ENCODE measurements around the gene ELAVL1. TPM values are rescaled to one million over a fixed set of nuclear protein-coding genes. Genes with fewer than 3 reads are reported as not detected.

ELAVL1 gene
- total and polyA plus RNA-seq, 2 of the 13 experiments (the other 11 are each of a cell fraction or from before 2014, with no cell fraction given): 27.9 to 38.4 TPM

DNA sequence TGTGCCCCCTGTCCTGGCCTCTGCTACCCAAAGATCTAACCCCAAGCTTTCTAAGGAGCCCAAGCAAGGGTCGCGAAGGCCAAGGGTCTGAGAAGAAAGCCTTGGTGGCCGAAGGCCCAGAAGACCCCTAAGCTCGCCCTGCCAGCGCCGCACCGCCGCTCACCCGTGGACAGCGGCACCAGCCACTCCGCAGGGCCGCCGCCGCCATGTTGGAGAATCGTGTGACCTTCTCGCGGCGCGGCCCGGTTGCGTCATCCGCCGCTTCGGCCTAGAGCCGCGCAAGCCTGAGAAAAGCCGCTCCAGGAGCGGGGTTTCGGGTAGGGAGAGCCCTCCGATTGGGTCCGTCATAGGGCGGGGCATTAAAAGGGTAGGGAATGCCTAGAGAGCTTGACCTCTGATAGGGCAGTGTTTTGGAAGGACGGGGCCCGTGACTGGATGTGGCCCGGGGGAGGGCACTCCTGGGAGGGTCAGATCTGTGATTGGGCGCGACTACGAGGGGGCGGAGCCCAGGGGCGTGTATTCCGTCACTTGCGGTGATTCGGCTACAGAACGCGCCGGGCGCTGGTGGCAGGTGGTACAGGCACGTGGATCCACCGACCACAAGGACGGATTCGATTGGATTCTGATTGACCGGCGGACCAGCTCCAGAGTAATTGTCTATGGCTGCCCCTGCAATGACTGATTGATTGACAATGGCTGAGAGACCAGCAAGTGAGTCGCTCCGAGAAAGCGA is 61.8 kb downstream of the ELAVL1 start, which contains the start of gene TIMM44 (continued):
- no peak for TF ChIP-seq MTA3 (CRISPR knock-in tag; IDR thresholded peaks at IDR 0.05)
- peak; percentile 95 for TF ChIP-seq PHF21A (CRISPR knock-in tag; IDR thresholded peaks at IDR 0.05)
- peak; percentile 97; the same call in 2 of the 3 replicates for TF ChIP-seq MXI1 (IDR thresholded peaks at IDR 0.05; ENCODE audit: borderline replicate concordance, low read depth, low read length)
- TF ChIP-seq NFATC3 (CRISPR knock-in tag; IDR thresholded peaks at IDR 0.05): peak; percentile 29
- TF ChIP-seq ZNF235 (CRISPR knock-in tag; IDR thresholded peaks at IDR 0.05; ENCODE audit: borderline replicate concordance): peak; percentile 80; the same call in 1 of the 2 replicates
- peak; percentile 93 for TF ChIP-seq HIVEP1 (CRISPR knock-in tag; IDR thresholded peaks at IDR 0.05)
- TF ChIP-seq, protein P1, sequence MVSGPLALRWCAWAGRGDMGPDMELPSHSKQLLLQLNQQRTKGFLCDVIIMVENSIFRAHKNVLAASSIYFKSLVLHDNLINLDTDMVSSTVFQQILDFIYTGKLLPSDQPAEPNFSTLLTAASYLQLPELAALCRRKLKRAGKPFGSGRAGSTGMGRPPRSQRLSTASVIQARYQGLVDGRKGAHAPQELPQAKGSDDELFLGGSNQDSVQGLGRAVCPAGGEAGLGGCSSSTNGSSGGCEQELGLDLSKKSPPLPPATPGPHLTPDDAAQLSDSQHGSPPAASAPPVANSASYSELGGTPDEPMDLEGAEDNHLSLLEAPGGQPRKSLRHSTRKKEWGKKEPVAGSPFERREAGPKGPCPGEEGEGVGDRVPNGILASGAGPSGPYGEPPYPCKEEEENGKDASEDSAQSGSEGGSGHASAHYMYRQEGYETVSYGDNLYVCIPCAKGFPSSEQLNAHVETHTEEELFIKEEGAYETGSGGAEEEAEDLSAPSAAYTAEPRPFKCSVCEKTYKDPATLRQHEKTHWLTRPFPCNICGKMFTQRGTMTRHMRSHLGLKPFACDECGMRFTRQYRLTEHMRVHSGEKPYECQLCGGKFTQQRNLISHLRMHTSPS (CRISPR knock-in tag; IDR thresholded peaks at IDR 0.05; ENCODE audit: low read depth): no peak
- TF ChIP-seq, protein P2, sequence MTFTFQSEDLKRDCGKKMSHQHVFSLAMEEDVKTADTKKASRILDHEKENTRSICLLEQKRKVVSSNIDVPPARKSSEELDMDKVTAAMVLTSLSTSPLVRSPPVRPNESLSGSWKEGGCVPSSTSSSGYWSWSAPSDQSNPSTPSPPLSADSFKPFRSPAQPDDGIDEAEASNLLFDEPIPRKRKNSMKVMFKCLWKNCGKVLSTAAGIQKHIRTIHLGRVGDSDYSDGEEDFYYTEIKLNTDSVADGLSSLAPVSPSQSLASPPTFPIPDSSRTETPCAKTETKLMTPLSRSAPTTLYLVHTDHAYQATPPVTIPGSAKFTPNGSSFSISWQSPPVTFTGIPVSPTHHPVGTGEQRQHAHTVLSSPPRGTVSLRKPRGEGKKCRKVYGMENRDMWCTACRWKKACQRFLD (CRISPR knock-in tag; IDR thresholded peaks at IDR 0.05; ENCODE audit: borderline replicate concordance): peak; percentile 24; the same call in 1 of the 2 replicates
- TF ChIP-seq FOSL2 (CRISPR knock-in tag; IDR thresholded peaks at IDR 0.05): peak; percentile 72
- TF ChIP-seq ATAD3A (CRISPR knock-in tag; IDR thresholded peaks at IDR 0.05): no peak
- peak; percentile 53; the same call in 1 of the 2 replicates for TF ChIP-seq FOXK1 (CRISPR knock-in tag; IDR thresholded peaks at IDR 0.05; ENCODE audit: borderline replicate concordance, low read depth)
- TF ChIP-seq MIER3 (CRISPR knock-in tag; IDR thresholded peaks at IDR 0.05; ENCODE audit: borderline replicate concordance): no peak; the same call in 1 of the 2 replicates
- no peak for TF ChIP-seq ZNF260 (CRISPR knock-in tag; IDR thresholded peaks at IDR 0.05; ENCODE audit: borderline replicate concordance, low read depth)
- peak; percentile 98 for TF ChIP-seq TAF1 (CRISPR knock-in tag; IDR thresholded peaks at IDR 0.05)
- TF ChIP-seq ZSCAN12 (CRISPR knock-in tag; IDR thresholded peaks at IDR 0.05): peak; percentile 31; the same call in 1 of the 2 replicates
- no peak for TF ChIP-seq PCBP1 (IDR thresholded peaks at IDR 0.05; ENCODE audit: borderline replicate concordance, low read depth, low read length)
- no peak for TF ChIP-seq CHCHD3 (CRISPR knock-in tag; IDR thresholded peaks at IDR 0.05)
- TF ChIP-seq, protein P3, sequence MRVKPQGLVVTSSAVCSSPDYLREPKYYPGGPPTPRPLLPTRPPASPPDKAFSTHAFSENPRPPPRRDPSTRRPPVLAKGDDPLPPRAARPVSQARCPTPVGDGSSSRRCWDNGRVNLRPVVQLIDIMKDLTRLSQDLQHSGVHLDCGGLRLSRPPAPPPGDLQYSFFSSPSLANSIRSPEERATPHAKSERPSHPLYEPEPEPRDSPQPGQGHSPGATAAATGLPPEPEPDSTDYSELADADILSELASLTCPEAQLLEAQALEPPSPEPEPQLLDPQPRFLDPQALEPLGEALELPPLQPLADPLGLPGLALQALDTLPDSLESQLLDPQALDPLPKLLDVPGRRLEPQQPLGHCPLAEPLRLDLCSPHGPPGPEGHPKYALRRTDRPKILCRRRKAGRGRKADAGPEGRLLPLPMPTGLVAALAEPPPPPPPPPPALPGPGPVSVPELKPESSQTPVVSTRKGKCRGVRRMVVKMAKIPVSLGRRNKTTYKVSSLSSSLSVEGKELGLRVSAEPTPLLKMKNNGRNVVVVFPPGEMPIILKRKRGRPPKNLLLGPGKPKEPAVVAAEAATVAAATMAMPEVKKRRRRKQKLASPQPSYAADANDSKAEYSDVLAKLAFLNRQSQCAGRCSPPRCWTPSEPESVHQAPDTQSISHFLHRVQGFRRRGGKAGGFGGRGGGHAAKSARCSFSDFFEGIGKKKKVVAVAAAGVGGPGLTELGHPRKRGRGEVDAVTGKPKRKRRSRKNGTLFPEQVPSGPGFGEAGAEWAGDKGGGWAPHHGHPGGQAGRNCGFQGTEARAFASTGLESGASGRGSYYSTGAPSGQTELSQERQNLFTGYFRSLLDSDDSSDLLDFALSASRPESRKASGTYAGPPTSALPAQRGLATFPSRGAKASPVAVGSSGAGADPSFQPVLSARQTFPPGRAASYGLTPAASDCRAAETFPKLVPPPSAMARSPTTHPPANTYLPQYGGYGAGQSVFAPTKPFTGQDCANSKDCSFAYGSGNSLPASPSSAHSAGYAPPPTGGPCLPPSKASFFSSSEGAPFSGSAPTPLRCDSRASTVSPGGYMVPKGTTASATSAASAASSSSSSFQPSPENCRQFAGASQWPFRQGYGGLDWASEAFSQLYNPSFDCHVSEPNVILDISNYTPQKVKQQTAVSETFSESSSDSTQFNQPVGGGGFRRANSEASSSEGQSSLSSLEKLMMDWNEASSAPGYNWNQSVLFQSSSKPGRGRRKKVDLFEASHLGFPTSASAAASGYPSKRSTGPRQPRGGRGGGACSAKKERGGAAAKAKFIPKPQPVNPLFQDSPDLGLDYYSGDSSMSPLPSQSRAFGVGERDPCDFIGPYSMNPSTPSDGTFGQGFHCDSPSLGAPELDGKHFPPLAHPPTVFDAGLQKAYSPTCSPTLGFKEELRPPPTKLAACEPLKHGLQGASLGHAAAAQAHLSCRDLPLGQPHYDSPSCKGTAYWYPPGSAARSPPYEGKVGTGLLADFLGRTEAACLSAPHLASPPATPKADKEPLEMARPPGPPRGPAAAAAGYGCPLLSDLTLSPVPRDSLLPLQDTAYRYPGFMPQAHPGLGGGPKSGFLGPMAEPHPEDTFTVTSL (CRISPR knock-in tag; IDR thresholded peaks at IDR 0.05; ENCODE audit: borderline replicate concordance): 0 out of 2 replicates have a peak, but pooled peaks have one; percentile 10
- no peak for TF ChIP-seq MATR3 (CRISPR knock-in tag; IDR thresholded peaks at IDR 0.05)
- peak; percentile 84; the same call in 1 of the 2 replicates for TF ChIP-seq HES4 (CRISPR knock-in tag; IDR thresholded peaks at IDR 0.05; ENCODE audit: borderline replicate concordance)
- 0 out of 2 replicates have a peak, but pooled peaks have one; percentile 63 for TF ChIP-seq ZNF776 (CRISPR knock-in tag; IDR thresholded peaks at IDR 0.05)
